ENCODE measurements around the gene LRRC8A. TPM values are rescaled to one million over a fixed set of nuclear protein-coding genes. Genes with fewer than 3 reads are reported as not detected.

The LRRC8A gene
- total and polyA plus RNA-seq, 4 experiments from 2014 or later, result 18.7 to 40.6 (median 25.4) TPM

DNA sequence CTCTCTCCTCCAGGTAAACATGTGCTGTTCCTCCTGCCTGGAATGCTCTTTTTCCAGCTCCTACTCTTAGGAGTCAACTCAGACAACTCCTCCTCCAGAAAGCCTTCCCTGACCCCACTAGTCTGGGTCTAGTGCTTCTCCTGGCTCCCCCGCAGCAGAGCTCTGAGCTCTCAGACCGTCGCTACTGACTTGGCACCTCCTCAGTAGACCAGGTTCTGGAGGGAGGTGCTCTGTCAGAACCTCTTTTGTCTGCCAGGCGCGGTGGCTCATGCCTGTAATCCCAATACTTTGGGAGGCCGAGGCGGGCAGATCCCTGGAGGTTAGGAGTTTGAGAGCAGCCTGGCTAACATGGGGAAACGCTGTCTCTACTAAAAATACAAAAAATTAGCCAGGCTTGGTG, 3.4 kb downstream of the LRRC8A start:
- H3K4me1 Mint-ChIP-seq, result peaks cover 38 to 75% (median 59%) of the 10 kb centered on the region in 4 donors
- Histone ChIP-seq H3K4me3 (ENCODE audit: low read length in 2 of 2) (no peak overlapping the region), H3K36me3 (ENCODE audit: insufficient read depth, low read length) (peaks cover 23% of the 10 kb centered on the region), H3K4me1 (ENCODE audit: insufficient read depth, low read length) (peaks cover 50% of the 10 kb centered on the region), H3K27ac (ENCODE audit: low read depth, low read length) (no peak overlapping the region), H3K9me3 (ENCODE audit: control insufficient read depth in 1 of 2, low read length in 2 of 2) (no peaks in the 10 kb centered on the region), H3K27me3 (ENCODE audit: insufficient read depth, low read length) (no peaks in the 10 kb centered on the region)
- peak overlapping the region; percentile 6 to 97 (median 69) for H3K4me3 Mint-ChIP-seq
- peaks cover 25 to 56% of the 10 kb centered on the region in 2 donors for H3K36me3 Mint-ChIP-seq
- H3K27ac Mint-ChIP-seq, result peak overlapping the region; percentile 27 to 95 (median 67)
- ChIA-PET CTCF (ENCODE audit: partially characterized antibody) (interaction anchor here (1.0 kb wide), 1 partner anchor 43 kb away, joined by 4 read pairs; no protein-coding TSS in a partner anchor), POLR2A (ENCODE audit: partially characterized antibody) (interaction anchor here (5.0 kb wide), 1 partner anchor 12 kb away, joined by 110 read pairs; no protein-coding TSS in a partner anchor)
- no peak for DNase-seq
- intact Hi-C loops (cut with micrococcal nuclease), result no loop called here
- no peaks in the 10 kb centered on the region for H3K9me3 Mint-ChIP-seq
- H3K27me3 Mint-ChIP-seq, result no peaks in the 10 kb centered on the region

DNA sequence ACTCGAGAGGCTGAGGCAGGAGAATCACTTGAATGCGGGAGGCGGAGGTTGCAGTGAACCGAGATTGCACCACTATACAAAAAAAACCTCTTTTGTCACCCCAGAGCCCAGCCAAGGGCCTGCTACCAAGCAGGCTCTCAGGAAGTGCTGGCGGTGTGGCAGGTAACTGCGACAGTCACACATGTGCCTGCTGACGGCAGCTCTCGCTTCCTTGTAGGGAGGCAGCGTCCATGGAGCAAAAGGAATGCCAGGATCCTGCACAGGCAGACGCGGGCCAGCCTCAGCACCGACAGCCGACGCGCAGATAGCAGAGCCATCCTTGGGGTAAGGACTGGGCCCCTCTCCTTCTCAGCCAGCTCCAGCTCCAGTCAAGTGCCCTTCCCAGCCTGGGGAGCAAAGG, 3.9 kb downstream of the LRRC8A start:
- Mint-ChIP-seq H3K4me1 (peaks cover 36 to 76% (median 60%) of the 10 kb centered on the region in 4 donors), H3K9me3 (no peaks in the 10 kb centered on the region), H3K27me3 (no peaks in the 10 kb centered on the region), H3K4me3 (peak overlapping the region in 6 of 8 donors; percentile 25 to 97 (median 66)), H3K36me3 (peaks cover 29 to 60% of the 10 kb centered on the region in 2 donors), H3K27ac (peak overlapping the region; percentile 44 to 92 (median 82))
- no peak overlapping the region for H3K27ac ChIP-seq (ENCODE audit: low read depth, low read length)
- no peak overlapping the region for H3K4me3 ChIP-seq (ENCODE audit: low read length in 2 of 2)
- peaks cover 50% of the 10 kb centered on the region for H3K4me1 ChIP-seq (ENCODE audit: insufficient read depth, low read length)
- CTCF ChIA-PET (ENCODE audit: partially characterized antibody), result no interaction called here
- H3K27me3 ChIP-seq (ENCODE audit: insufficient read depth, low read length), result no peaks in the 10 kb centered on the region
- intact Hi-C loops (cut with micrococcal nuclease), result no loop called here
- no peak for DNase-seq
- H3K36me3 ChIP-seq (ENCODE audit: insufficient read depth, low read length), result peaks cover 26% of the 10 kb centered on the region
- POLR2A ChIA-PET (ENCODE audit: partially characterized antibody), result interaction anchor here (5.0 kb wide), 1 partner anchor 11 kb away, joined by 110 read pairs; no protein-coding TSS in a partner anchor
- H3K9me3 ChIP-seq (ENCODE audit: control insufficient read depth in 1 of 2, low read length in 2 of 2), result no peaks in the 10 kb centered on the region

DNA sequence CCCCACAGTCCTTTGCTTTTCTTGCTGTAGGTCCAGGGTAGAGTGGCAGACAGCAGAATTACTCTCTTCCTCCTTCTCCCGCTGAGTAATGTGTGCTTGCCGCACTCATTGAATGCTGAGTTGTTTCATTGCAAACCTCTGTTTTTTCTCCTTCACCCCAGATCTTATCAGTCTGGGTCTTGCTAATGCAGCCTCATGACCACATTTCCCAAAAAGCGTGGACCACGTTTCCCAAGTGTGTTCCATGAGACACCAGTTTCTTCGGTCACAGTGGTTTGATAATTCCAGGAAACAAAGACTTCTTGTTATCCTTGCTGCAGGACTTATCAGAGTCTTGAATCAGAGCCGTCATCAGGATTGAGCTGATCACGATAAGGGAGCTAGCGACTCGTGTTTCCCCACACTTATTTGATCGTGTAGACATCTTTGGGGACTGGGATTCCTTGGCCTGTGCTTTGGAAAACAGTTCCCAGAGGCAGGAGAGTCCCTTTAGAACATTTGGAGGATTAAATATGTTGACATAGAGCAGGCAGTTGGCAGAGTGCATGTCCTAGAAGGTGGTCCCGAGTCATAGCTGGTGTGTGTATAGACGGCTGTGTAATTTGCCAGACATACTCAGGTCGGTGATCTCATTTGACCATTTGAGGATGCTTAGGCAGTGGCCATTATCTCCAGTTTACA, 4.4 kb downstream of the LRRC8A start:
- CTCF ChIA-PET (ENCODE audit: partially characterized antibody), result no interaction called here
- POLR2A ChIA-PET (ENCODE audit: partially characterized antibody), result interaction anchor here (1.1 kb wide), 1 partner anchor 12 kb away, joined by 4 read pairs; no protein-coding TSS in a partner anchor
- H3K36me3 ChIP-seq (ENCODE audit: insufficient read depth, low read length), result peaks cover 26% of the 10 kb centered on the region

DNA sequence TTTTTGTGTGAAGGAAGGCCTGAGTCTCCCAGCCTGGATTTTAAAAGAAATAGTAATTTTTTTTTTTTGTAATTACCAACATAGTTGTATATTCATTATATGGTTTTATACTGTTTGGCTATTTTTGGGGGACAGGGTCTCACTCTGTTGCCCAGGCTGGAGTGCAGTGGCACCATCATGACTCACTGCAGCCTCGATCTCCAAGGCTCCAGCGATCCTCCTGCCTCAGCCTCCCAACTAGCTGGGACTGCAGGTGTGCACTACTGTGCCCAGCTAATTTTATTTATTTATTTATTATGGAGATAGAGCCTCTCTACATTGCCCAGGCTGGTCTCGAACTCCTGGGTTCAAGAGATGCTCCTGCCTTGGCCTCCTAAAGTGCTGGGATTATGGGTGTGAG, 5.1 kb downstream of the LRRC8A start:
- Histone ChIP-seq H3K27ac (ENCODE audit: low read depth, low read length) (no peak overlapping the region), H3K4me1 (ENCODE audit: insufficient read depth, low read length) (peaks cover 62% of the 10 kb centered on the region), H3K4me3 (ENCODE audit: low read length in 2 of 2) (no peak overlapping the region), H3K9me3 (ENCODE audit: control insufficient read depth in 1 of 2, low read length in 2 of 2) (no peaks in the 10 kb centered on the region), H3K27me3 (ENCODE audit: insufficient read depth, low read length) (no peaks in the 10 kb centered on the region), H3K36me3 (ENCODE audit: insufficient read depth, low read length) (peaks cover 27% of the 10 kb centered on the region)
- Mint-ChIP-seq H3K27me3 (no peaks in the 10 kb centered on the region), H3K27ac (peak overlapping the region in 4 of 7 donors; percentile 19 to 92 (median 76)), H3K36me3 (peaks cover 33 to 62% of the 10 kb centered on the region in 2 donors), H3K9me3 (no peaks in the 10 kb centered on the region), H3K4me1 (peaks cover 36 to 69% (median 58%) of the 10 kb centered on the region in 4 donors), H3K4me3 (no peak overlapping the region)
- intact Hi-C loops (cut with micrococcal nuclease), result no loop called here
- no peak for DNase-seq
- ChIA-PET CTCF (ENCODE audit: partially characterized antibody) (no interaction called here), POLR2A (ENCODE audit: partially characterized antibody) (interaction anchor here (1.1 to 1.4 kb wide), 2 partner anchors 11 to 15 kb away, joined by 4 to 7 read pairs; no protein-coding TSS in a partner anchor)

More for the DNA sequence above, 4.4 kb downstream of the LRRC8A start:
- H3K9me3 ChIP-seq (ENCODE audit: control insufficient read depth in 1 of 2, low read length in 2 of 2), result no peaks in the 10 kb centered on the region
- Mint-ChIP-seq H3K9me3 (no peaks in the 10 kb centered on the region), H3K36me3 (peaks cover 29 to 63% of the 10 kb centered on the region in 2 donors), H3K4me1 (peaks cover 33 to 70% (median 56%) of the 10 kb centered on the region in 4 donors), H3K27me3 (no peaks in the 10 kb centered on the region), H3K27ac (peak overlapping the region; percentile 59 to 92 (median 85)), H3K4me3 (peak overlapping the region in 6 of 8 donors; percentile 15 to 66 (median 44))
- no peaks in the 10 kb centered on the region for H3K27me3 ChIP-seq (ENCODE audit: insufficient read depth, low read length)
- no peak overlapping the region for H3K4me3 ChIP-seq (ENCODE audit: low read length in 2 of 2)
- intact Hi-C loops (cut with micrococcal nuclease), result no loop called here
- no peak for DNase-seq
- H3K27ac ChIP-seq (ENCODE audit: low read depth, low read length), result no peak overlapping the region
- H3K4me1 ChIP-seq (ENCODE audit: insufficient read depth, low read length), result peaks cover 55% of the 10 kb centered on the region

DNA sequence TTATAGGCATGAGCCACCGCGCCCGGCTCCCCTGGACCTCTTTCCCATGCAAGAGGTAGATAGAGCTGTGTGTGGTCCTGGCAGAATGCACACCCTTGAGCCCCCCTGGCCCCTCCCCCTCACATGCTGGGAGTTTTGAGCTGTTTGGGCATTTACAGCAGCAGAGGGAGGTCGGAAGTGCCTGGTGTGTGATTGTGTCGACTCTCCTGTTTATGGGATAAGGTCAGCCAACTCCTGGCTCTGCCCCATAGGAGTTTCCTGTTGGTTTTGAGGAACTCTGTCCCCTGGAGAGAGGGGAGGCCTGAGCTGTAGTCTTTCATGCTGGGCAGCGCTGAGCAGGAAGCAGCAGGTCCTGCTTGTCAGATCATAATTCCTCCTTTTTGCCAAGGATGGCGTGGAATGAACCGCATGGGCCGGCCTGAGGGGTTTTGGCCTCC, 6.0 kb downstream of the LRRC8A start:
- Histone ChIP-seq H3K27me3 (ENCODE audit: insufficient read depth, low read length) (no peaks in the 10 kb centered on the region), H3K36me3 (ENCODE audit: insufficient read depth, low read length) (peaks cover 36% of the 10 kb centered on the region), H3K9me3 (ENCODE audit: control insufficient read depth in 1 of 2, low read length in 2 of 2) (no peaks in the 10 kb centered on the region), H3K4me3 (ENCODE audit: low read length in 2 of 2) (no peak overlapping the region), H3K27ac (ENCODE audit: low read depth, low read length) (no peak overlapping the region), H3K4me1 (ENCODE audit: insufficient read depth, low read length) (peaks cover 69% of the 10 kb centered on the region)
- intact Hi-C loops (cut with micrococcal nuclease), result no loop called here
- ChIA-PET CTCF (ENCODE audit: partially characterized antibody) (no interaction called here), POLR2A (ENCODE audit: partially characterized antibody) (interaction anchor here (1.3 to 1.4 kb wide), 2 partner anchors 12 to 14 kb away, joined by 4 to 7 read pairs; no protein-coding TSS in a partner anchor)
- Mint-ChIP-seq H3K4me3 (no peak overlapping the region), H3K27me3 (no peaks in the 10 kb centered on the region), H3K36me3 (peaks cover 33 to 56% of the 10 kb centered on the region in 2 donors), H3K4me1 (peaks cover 36 to 72% (median 55%) of the 10 kb centered on the region in 4 donors), H3K9me3 (no peaks in the 10 kb centered on the region), H3K27ac (peak overlapping the region in 2 of 7 donors; percentile 48 to 65)
- no peak for DNase-seq

GRCh38 chr9:128891321-128892220, 9.6 kb downstream of the LRRC8A start:
- no peaks in the 10 kb centered on the region for H3K9me3 ChIP-seq (ENCODE audit: control insufficient read depth in 1 of 2, low read length in 2 of 2)
- no peak overlapping the region for H3K4me3 ChIP-seq (ENCODE audit: low read length in 2 of 2)
- no peaks in the 10 kb centered on the region for H3K27me3 ChIP-seq (ENCODE audit: insufficient read depth, low read length)
- Mint-ChIP-seq H3K4me1 (peaks cover 30 to 69% (median 47%) of the 10 kb centered on the region in 4 donors), H3K36me3 (peaks cover 38 to 52% of the 10 kb centered on the region in 2 donors), H3K27me3 (no peaks in the 10 kb centered on the region), H3K4me3 (peak overlapping the region in 3 of 8 donors; percentile 10 to 38 (median 20)), H3K9me3 (no peaks in the 10 kb centered on the region), H3K27ac (peak overlapping the region; percentile 36 to 76 (median 65))
- peaks cover 30% of the 10 kb centered on the region for H3K36me3 ChIP-seq (ENCODE audit: insufficient read depth, low read length)
- ChIA-PET CTCF (ENCODE audit: partially characterized antibody) (interaction anchor here (0.6 to 2.1 kb wide), 2 partner anchors 29 to 36 kb away, joined by 3 to 9 read pairs; partner anchors contain the start of gene PHYHD1), POLR2A (ENCODE audit: partially characterized antibody) (interaction anchor here (0.6 to 12.5 kb wide), 4 partner anchors 8 to 274 kb away, joined by 3 to 110 read pairs (median 6); partner anchors contain the start of genes KYAT1 and LRRC8A)
- H3K27ac ChIP-seq (ENCODE audit: low read depth, low read length), result peak overlapping the region; percentile 23
- no peak for DNase-seq
- H3K4me1 ChIP-seq (ENCODE audit: insufficient read depth, low read length), result peaks cover 63% of the 10 kb centered on the region
- intact Hi-C loops (cut with micrococcal nuclease), result no loop called here
